Esophagus mucosa (tissue), 1 donor: ENCODE data around the gene RPGR. TPM values are rescaled to one million over a fixed set of nuclear protein-coding genes. Genes with fewer than 3 reads are reported as not detected.

ENCODE experiments used
- ATAC-seq: fragments of 200-7000 bp; cut with Tn5 transposase; one replicate; pipeline ENCODE4 v1.9.1; 2020
- total RNA-seq: library from RNA; stranded (reverse); gene quantifications from one replicate; pipeline ENCODE4 v1.2.4, GENCODE V29; 2023
- donor health status: DM: yes; HTN: yes; CAD: no.

RPGR gene, protein sequence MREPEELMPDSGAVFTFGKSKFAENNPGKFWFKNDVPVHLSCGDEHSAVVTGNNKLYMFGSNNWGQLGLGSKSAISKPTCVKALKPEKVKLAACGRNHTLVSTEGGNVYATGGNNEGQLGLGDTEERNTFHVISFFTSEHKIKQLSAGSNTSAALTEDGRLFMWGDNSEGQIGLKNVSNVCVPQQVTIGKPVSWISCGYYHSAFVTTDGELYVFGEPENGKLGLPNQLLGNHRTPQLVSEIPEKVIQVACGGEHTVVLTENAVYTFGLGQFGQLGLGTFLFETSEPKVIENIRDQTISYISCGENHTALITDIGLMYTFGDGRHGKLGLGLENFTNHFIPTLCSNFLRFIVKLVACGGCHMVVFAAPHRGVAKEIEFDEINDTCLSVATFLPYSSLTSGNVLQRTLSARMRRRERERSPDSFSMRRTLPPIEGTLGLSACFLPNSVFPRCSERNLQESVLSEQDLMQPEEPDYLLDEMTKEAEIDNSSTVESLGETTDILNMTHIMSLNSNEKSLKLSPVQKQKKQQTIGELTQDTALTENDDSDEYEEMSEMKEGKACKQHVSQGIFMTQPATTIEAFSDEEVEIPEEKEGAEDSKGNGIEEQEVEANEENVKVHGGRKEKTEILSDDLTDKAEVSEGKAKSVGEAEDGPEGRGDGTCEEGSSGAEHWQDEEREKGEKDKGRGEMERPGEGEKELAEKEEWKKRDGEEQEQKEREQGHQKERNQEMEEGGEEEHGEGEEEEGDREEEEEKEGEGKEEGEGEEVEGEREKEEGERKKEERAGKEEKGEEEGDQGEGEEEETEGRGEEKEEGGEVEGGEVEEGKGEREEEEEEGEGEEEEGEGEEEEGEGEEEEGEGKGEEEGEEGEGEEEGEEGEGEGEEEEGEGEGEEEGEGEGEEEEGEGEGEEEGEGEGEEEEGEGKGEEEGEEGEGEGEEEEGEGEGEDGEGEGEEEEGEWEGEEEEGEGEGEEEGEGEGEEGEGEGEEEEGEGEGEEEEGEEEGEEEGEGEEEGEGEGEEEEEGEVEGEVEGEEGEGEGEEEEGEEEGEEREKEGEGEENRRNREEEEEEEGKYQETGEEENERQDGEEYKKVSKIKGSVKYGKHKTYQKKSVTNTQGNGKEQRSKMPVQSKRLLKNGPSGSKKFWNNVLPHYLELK
- 7.1 TPM for total RNA-seq

DNA sequence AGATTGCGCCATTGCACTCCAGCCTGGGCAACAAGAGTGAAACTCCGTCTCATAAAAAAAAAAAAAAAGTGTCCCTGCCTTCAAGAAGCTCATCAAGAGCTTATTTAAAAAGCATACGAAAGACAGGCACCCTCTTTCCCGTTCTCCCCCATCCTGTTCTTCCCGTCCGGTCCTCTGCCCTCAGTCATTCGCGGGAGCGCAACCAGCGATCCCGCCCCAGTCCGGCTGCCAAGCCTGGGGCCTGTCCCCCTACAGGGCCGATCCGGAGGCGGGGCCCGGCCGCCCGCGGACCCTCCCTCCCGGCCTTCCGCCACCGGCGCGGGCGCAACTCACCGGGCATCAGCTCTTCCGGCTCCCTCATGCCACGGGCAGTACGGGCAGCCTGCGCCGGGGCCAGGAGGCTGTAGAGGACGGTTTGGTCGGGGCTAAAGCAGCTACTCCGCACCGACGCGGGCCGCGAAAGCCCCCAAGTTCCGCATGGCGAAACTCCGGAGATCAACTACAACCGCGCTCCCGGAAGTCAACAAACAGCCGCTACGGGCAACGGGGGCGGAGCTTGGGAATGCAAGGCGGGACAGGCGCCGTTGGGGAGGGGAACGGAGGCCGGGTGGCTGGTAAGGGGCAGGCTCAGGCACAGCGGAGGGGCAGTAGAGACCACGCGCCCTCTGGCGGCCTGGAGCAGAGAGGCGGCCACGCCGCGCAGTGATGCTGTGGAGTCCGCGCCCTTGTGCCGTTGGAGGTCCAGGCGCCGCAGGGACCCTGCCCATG, at the start of gene RPGR:
Gene RPGR, minus strand, starts transcription at position 503 of the 768 bp plus-strand sequence. Its CDS starts 142 bp downstream, at position 361.
- ATAC-seq = peak; percentile 99

DNA sequence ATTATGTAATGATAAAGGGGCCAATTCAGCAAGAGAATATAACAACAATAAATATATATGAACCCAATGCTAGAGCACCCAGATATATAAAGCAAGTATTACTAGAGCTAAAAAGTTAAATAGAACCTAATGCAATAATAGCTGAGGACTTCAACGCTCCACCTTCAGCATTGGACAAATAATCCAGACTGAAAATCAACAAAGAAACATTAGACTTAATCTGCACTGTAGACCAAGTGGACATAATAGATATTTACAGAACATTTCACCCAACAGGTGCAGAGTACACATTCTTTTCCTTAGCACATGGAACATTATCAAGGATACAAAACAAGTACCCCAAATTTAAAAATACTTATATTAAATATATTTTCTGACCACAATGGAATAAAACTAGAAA, 49.4 kb upstream of the RPGR start:
- ATAC-seq = no peak

DNA sequence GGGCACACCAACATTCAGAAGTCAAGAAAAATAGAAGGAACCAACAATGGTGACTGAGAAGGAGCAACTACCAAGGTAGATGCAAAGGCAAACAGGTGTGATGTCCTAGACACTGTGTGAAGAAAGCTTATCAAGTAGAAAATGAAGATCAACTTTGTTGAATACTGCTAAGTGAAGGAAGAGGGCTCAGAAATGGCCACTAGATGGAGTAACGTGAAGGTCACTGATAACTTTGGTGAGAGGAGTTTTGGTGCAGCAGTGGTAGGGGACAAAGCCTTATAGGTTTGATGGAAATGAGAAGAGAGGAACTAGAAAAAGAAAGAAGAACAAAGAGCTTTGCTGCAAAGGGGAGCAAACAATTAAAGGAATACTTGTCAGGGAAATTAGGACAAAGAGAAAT, 48.6 kb upstream of the RPGR start:
- ATAC-seq = no peak

DNA sequence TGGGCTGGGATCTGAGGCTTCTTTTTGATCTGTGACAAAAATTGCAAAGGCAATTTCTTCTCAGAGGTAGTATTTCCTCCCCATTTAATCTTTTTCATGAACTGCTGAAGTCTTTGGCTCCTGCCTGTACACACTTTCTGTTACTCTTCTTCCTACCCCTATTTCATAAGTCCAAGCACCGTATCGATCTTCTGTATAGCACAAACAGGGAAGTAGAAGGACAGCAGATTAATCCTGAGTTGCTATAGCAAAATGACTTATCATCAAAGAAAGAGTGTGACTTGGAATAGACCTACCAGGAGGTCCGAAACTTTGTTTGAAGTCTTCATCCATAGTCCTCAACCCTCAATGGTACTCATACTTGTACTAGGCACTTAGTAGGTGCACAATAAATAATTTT, 47.1 kb upstream of the RPGR start:
- no peak for ATAC-seq

DNA sequence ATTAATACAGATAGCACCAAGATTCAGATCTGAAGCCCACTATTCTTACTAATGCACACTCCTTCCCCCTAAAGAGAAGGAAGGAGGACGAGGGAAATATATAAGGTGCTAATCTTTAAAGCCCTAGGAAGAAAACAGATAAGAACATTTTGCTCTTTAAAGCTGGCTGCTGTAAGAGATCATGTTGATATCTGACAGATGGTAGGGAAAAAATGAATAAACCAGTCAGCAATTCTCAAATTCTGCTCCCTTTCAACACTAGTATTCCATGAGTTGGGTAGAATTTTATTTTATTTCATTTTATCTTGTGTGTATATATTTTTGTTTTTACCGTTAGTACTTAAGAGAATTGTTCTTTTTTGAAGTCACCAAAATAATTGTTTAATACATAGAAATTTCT, 44.3 kb upstream of the RPGR start:
- no peak for ATAC-seq

DNA sequence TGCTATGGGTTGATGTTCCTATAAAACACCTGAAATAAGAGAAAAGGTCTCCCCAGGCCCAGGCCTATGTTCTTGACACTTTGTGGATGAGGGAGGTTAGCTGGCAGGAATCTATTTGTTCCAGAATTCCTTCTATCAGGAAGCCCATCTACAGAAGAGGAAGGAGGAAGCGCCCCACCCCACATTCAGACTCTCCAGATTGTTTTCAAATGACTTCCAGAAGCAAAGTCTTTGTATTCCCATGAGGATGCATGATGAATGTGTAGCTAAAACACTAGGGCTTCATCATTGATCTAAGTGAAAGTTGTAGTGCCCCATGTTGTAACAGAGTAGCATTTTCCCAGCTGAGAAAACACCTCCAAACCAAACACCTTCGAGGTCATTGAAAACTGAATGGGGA, 41.5 kb upstream of the RPGR start:
- no peak for ATAC-seq

DNA sequence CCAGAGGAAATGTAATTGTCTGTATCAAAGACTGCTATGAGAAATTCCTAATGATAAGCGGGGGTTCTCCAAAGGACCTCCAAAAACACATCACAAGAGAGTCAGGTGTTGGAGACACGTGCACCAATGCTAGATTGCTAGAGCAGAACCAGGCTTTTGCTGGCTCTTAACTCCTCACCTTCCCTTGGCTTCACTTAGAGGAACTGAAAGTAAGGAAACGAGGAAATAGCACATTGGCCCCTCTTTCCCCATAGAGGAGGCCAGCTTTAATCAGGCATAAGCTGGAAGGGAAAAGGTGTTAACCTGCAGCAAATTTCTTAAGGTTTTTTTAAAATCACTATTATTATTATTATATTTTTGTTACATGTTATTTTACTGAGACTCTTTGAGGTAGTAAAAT, 38.6 kb upstream of the RPGR start:
- no peak for ATAC-seq

DNA sequence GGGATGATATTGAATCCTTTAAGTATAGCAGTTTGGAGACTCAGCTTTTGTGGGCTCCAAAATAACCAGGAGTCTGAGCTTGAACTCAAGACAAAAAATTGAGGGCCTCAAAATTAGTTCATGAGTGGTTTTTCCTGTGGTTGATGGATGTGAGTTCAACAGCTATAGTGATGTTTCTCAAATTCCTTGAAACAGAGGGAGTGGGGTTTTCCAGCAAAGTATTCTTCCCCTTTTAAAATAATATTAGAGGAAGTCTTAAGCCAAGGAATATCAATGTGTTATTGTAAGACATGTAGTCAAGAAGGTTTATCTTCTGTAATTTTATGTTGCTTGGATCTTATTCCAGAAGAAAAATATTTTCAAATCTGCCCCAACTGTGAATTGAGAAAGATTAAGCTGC, 35.7 kb upstream of the RPGR start:
- no peak for ATAC-seq

DNA sequence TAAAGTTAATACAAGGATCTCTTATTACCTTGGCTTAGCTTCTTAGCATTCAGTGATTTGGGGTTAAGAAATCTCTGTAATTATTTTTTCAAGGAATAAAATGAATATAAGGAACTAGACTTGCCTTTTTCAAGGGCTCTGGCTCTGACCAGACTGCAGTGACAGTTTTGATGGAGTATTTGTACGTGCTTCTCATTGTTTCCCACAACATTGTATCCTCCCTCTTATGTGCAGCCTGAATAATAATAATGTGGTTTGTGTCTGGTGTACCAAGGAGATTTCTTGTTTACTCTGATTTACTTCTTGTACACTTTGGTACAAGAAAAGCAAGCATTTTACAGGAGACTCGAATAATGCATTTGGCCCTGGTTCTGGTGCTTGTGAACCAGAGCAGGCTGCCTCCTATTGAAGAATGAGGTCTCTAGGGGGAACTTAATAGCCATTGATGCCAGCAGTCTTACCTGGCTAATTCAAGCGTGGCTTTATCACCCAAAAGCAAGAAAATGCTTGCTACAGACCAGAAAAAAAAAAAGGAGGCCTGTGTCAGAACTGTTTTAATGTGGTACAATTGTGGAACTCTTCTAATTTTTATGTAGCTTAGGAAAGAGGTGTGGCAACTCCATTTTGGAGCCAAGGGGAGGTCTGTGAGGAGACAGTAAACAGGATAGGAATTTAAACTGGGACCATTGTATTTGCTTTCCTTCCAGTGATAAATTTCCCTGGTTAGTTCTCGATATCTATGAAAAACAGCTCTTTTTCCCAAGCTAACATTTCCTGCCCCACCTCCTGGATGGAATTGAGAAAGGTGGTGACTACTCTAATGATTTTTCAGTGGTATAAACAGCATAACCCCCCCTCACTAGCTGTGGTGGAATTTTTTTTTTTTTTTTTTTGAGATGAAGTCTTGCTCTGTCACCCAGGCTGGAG, 30.7 kb upstream of the RPGR start:
- ATAC-seq = no peak

DNA sequence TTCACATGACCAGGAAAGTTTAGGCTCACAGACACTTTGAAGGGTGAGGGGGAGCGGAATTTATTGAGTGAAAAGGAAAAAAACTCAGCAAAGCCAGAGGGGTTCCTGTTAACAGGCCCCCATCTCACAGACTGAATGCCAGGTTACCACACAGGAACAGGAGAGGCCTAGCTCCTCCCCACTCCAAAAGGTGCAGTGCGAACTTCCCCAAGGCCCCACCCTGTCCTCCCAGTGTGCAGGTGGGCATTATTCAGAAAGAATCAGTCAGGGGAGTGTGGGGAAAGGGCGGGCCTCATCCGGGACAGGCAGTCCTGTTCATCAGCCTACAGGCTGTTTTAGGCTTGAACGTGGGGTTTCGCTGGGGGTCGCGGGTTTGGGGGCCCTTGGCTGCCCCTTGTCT, 29.1 kb upstream of the RPGR start:
- no peak for ATAC-seq

DNA sequence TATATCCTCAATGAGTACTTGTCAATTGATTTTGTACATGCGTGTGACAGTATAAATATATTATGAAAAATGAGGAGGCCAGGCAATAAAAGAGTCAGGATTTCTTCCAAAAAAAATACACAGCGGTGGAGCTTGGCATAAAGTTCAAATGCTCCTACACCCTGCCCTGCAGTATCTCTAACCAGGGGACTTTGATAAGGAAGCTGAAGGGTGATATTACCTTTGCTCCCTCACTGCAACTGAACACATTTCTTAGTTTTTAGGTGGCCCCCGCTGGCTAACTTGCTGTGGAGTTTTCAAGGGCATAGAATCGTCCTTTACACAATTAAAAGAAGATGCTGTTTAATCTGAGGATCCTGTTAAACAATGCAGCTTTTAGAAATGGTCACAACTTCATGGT, 25.1 kb upstream of the RPGR start, which contains the start of gene OTC:
Gene OTC, plus strand, starts transcription at position 243 of the 400 bp plus-strand sequence. Its CDS starts 93 bp downstream, at position 336.
- ATAC-seq = no peak

DNA sequence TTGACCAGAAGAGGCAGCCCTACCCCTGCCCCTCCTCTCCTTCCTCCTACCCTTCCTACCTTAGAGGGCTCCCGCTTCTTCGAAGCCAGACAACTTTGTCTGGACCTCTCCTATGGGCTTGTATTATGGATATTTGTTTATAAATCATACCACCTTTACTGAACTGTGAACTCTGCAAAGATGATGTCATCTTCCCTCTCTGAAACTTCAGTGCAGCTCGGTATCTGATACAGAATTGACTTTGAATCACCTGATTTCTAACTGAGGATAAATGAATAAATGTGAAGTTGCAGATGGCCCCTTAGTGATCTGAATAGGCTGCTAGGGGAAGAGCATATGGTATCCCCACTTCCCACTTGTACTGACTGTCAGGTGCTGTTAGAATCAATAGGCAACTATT, 24.0 kb upstream of the RPGR start:
- no peak for ATAC-seq

DNA sequence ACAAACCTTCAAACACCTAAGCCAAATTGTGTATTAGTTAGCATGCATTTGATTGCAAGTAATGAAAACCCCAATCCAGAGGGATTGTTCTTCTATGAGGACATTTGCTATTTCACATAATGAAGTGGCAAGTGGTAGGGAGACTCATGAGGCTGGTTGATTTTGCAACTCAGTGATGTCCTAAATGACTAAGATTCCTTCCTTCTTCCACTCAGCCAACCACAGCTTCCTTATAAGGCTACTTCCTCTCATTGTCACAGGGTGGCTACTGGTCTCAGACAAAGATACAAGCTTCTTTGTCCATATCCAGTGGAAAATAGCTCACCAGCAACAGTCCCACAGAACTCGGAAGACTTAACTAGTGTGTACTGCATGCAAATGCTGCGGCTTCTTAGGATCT, 19.8 kb upstream of the RPGR start:
- ATAC-seq = peak; percentile 46

DNA sequence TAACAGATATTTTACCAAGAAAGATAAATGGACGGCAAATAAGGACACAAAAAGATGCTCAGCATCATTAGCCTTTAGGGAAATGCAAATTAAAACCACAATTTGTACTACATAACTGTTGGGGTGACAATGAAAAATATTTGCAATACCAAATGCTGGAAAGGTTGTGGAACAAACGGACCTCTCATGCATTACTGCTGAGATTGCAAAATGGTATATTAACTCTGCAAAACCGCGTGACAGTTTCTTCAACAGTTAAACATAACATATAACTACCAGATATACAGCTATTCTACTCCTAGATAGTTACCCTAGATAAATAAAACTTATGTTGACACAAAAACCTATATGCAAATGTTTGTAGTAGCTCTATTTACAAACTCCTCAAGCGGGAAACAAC, 18.8 kb upstream of the RPGR start:
- ATAC-seq = no peak

DNA sequence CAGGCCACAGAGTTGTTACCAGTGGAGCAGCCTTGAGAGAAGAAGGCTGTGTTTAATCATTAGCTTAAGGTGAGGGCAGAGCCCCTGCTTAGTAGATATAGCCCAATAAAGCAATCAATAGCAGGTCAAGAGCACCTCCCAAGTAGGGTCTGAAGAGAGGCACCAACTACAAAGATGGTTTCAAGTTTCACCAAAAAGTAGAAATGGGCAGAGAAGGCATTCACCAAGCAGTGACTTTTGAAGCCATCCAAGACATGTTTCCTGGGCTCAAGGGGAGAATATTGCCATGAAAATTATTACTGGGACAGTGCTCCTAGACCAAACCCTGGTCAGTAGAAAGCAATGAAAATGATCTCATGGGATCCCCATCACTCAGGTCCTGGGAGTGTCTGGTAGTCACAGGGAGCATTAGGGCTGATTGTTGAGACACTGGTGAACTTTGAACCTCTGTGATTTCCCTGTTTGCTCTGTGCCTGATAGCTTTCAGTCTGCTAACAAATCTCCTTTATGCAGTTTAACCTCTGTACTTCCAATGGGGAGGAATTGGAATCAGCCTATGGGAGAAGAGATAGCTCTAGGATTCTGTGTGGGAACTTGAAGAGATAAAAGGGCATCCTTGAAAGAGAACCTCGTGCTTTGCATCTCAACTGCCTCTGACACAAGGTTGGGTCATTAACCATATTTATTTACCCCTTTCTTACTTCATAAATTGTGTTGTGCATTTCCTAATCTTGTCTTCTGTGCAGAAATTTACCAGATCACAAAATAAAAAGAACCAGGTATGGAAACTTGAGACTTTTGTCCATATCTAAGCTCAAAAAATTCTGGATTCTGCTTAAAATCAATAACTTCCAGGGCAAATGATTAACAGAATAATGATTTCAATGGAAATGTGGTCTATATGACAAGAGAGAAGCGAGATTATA, 15.8 kb upstream of the RPGR start:
- ATAC-seq = no peak

DNA sequence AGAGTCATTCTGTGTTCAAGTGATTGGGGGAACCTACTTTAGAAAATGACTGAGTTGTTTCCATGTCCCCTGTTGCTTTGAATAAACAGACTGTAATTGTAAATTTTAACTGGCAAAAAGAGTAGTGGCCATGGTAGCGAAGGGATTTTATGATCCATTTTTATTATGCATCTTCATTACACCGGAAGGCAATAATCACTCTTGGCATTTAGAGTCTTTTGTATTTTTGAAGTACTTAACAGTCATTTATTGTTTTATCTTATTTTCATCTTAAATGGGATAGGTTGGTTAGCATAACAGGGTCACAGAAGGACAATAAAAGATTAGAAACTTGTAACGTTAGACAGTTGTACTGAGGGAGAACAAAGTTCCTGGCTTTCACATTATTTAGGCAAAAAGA, 14.1 kb upstream of the RPGR start:
- no peak for ATAC-seq

DNA sequence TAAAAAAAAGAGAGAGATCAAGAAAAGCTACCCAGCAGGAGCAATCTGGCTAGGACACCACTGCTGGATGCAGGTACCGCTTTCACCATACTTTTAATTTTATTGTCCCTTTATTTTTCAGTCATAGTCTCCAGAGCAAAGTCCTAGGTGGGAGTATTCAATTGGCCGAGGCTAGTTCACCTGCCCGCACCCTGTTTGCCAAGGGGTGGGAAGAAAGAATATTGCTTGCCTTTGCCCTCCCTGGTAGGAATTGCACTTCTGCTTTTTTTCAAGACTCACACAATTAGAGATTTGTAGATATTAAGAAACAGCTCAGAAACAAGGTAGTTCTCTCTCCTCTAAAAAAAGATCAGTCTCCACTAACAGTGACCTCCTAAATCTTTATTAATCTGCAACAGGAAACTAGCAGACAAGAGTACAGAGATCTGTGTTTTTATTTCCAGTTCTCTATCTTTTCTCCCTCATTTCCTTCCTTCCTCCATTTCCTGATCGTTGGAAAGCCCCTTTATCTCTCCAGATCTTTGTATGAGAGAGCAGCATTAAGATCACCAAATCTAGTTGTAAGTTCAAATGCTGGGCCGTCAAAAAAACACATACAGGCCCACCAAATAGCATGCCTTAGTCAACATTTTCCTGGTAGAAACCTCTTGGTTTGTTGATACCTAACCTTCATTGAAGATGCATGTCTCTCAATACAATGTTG, 9.4 kb upstream of the RPGR start:
- no peak for ATAC-seq

DNA sequence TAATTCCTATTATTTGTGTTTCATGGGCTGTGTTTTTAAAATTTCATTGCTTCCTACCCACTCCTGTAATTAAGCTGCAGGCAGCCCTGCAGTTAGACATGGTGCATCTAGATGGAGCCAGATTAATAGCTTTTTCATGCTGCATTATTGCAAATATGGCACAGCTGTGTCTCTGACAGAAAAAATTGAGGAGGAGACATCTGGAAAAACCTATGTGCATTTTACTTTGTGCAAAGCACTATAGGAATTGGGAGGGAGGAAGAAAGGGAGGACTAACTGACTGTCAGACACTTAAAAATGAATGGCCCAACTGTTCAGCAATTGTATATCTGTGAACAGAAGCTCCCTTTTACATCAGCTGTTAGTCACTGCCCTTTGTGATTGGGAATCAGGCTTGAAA, 8.1 kb upstream of the RPGR start:
- ATAC-seq = no peak

DNA sequence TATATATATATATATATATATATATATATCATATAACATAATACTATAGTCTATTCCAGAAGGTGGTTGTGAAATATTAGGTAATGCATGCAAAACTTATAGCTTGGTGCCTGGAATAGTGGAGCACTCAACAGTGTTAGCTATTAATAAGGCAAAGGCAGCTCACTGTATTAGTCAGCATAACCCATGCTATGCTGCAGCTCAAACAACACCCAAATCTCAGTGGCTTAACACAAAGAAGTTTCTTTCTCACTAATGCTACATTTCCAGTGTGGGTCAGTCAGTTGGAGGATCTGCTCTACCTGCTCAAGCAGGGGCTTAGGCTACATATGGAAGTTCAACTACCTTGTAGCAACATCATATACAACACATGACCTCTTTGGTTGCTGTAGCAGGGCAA, 5.2 kb upstream of the RPGR start:
- ATAC-seq = peak; percentile 33

DNA sequence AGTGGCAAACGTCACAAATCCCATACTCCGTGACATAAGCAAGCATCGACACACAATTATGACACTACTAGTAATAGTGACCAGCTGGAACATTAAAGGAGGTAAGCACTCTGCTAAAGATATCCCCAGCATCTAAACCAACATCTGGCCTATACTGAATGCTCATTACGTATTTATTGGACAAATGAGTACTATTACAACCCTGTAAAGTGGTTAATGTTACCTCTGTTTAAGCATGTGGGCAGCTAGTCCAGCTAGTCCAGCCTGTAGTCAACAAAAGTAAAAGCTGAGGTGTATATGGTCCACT, 419 bp upstream of the RPGR start:
- ATAC-seq = no peak
